Peyer's patch (tissue), 4 donors: ENCODE results near the gene TMEM19.

ENCODE experiments used
- CTCF ChIP-seq, 6 experiments: fragments of 450-650 bp in 4 of 6; fragments of 200-600 bp in 2 of 6; sonication (generic) in 1 of 6; IDR thresholded peaks; one replicate each; pipeline ENCODE4 v1.5.1; 2017 to 2019; ENCODE audit warnings: antibody characterized with exemption in 6 of 6, mild to moderate bottlenecking in 3 of 6, moderate library complexity in 1 of 6
- POLR2A ChIP-seq, 2 donors: fragments of 450-650 bp; IDR thresholded peaks; one replicate each; pipeline ENCODE4 v1.5.1; 2017; ENCODE audit warnings: antibody characterized with exemption in 2 of 2, mild to moderate bottlenecking in 2 of 2, moderate library complexity in 2 of 2

GRCh38 chr12:71695782-71696181 lies 9.9 kb downstream of the TMEM19 start:
- TF ChIP-seq CTCF (IDR thresholded peaks at IDR 0.05) (no peak), POLR2A (IDR thresholded peaks at IDR 0.05) (no peak)
